K562 (cell line): ENCODE results near the gene COG2. TPM values are rescaled to one million over a fixed set of nuclear protein-coding genes. Genes with fewer than 3 reads are reported as not detected.
A peak's percentile ranks its signal among the peaks of the same experiment; 100 is the strongest.

Experiments
- BRD4 ChIP-seq: fragments of 200-600 bp; sonication (generic); IDR thresholded peaks from 2 replicates; pipeline ENCODE4 v1.6.1; 2017; ENCODE audit warnings: inconsistent platforms
- CHAMP1 ChIP-seq: fragments of 450-650 bp; IDR thresholded peaks from 2 replicates; pipeline ENCODE4 v1.6.1; 2016; ENCODE audit warnings: mild to moderate bottlenecking
- DEAF1 ChIP-seq: fragments of 450-650 bp; formaldehyde crosslinking; IDR thresholded peaks from 2 replicates; pipeline ENCODE4 v1.4.0; 2020; ENCODE audit warnings: mild to moderate bottlenecking, moderate library complexity
- RAD21 ChIP-seq, 2 experiments: fragments of 250-450 bp in 1 of 2; fragments of 450-650 bp in 1 of 2; sonication (Bioruptor Pico) in 1 of 2; formaldehyde crosslinking in 1 of 2; IDR thresholded peaks in 1 of 2; conservative IDR thresholded peaks in 1 of 2; 2 replicates each; pipeline versions ENCODE4 v1.4.0 to v1.8.0; 2020 to 2022; ENCODE audit warnings: mild to moderate bottlenecking in 2 of 2, moderate library complexity in 1 of 2
- SMC3 ChIP-seq: conservative IDR thresholded peaks from 2 replicates; pipeline ENCODE4 v1.6.1; 2011; ENCODE audit warnings: low read depth, low read length, improper control_type of control experiment; ENCODE audit not compliant: insufficient read depth
- ZC3H8 ChIP-seq: fragments of 450-650 bp; IDR thresholded peaks from 2 replicates; pipeline ENCODE4 v1.6.1; 2017
- ZKSCAN8 ChIP-seq: fragments of 200-800 bp; sonication (Bioruptor generic); IDR thresholded peaks from 2 replicates; pipeline ENCODE4 v1.6.1; 2016; ENCODE audit warnings: missing genetic modification characterization, missing compliant biosample characterization
- polyA plus RNA-seq, 8 experiments: library from polyadenylated mRNA; depleted of rRNA in 4 of 8; stranded (reverse) in 5 of 8; unstranded in 3 of 8; fragments of >200 nt; fragmentation: Nextera tagmentation in 2 of 8; fragmentation: Illumina TruSeq in 1 of 8; extraction: Ambion mirVana in 2 of 8; extraction: Trizol in 1 of 8; gene quantifications; 2 replicates each; pipeline versions ENCODE4 v1.2.1 to v1.2.3, GENCODE V29; 2011 to 2014; ENCODE audit warnings: inconsistent platforms in 1 of 8, missing spikeins in 1 of 8
- total RNA-seq, 7 experiments: library from RNA; depleted of rRNA in 6 of 7; stranded (reverse); fragments of >200 nt in 6 of 7; fragmentation: Illumina TruSeq in 2 of 7; extraction: Trizol in 2 of 7; gene quantifications; 2 replicates each; pipeline versions ENCODE4 v1.2.1 to v1.2.3, GENCODE V29; 2011 to 2021; ENCODE audit warnings: low replicate concordance in 1 of 7

The COG2 gene
- total and polyA plus RNA-seq, 9 of the 15 experiments (the other 6 are each of a cell fraction or from before 2014, with no cell fraction given) = 22.0 to 51.7 (median 33.3) TPM

- TF ChIP-seq CHAMP1 = no peak
- TF ChIP-seq BRD4 = no peak
- TF ChIP-seq ZKSCAN8 (CRISPR knock-in tag) = no peak
- peak; percentile 51; the same call in 1 of the 2 replicates for TF ChIP-seq DEAF1 (CRISPR knock-in tag)
- no peak for TF ChIP-seq ZC3H8
- TF ChIP-seq SMC3 = 0 out of 2 replicates have a peak, but pooled peaks have one; percentile 22
- peak; percentile 60 to 77 for TF ChIP-seq RAD21 (CRISPR knock-in tag; conservative IDR thresholded peaks at IDR 0.05 in 1 of 2, IDR thresholded peaks at IDR 0.05 in 1 of 2)
- TF ChIP-seq, all 486 proteins: peak for 5
Observed at GRCh38 chr1:230632273-230632873, 9.9 kb upstream of the COG2 start (continued).
